ENCODE results near the gene STYK1.

GRCh38 chr12:10636124-10636523, 37.7 kb downstream of the STYK1 start:
- no peak for TF ChIP-seq NR2F2 (IDR thresholded peaks at IDR 0.05)
- TF ChIP-seq CTCF (IDR thresholded peaks at IDR 0.05; ENCODE audit: low read depth, low read length, missing input control) = no peak
- TF ChIP-seq REST (IDR thresholded peaks at IDR 0.05) = no peak
- no peak for TF ChIP-seq TAF1 (conservative IDR thresholded peaks at IDR 0.05)
- TF ChIP-seq FOXA1 (IDR thresholded peaks at IDR 0.05) = no peak

Data from liver (tissue), 3 donors.